SK-N-SH treated with all-trans-retinoic acid at 6 μM for 48 hours (cell line): ENCODE measurements around the gene CEACAM21.

Experiments used
- ARNTL ChIP-seq: fragments of 450-650 bp; formaldehyde crosslinking; IDR thresholded peaks from 2 replicates; pipeline ENCODE4 v1.5.0; 2020; ENCODE audit warnings: low read depth, mild to moderate bottlenecking, moderate library complexity, borderline replicate concordance
- BACH2 ChIP-seq: fragments of 250-450 bp; sonication (Bioruptor Pico); IDR thresholded peaks from 2 replicates; pipeline ENCODE4 v1.9.0; 2021; ENCODE audit warnings: mild to moderate bottlenecking, borderline replicate concordance
- TCF4 ChIP-seq: fragments of 250-450 bp; sonication (Bioruptor Pico); IDR thresholded peaks from 2 replicates; pipeline ENCODE4 v1.8.0; 2021; ENCODE audit warnings: mild to moderate bottlenecking, moderate library complexity, borderline replicate concordance
- ZC3H10 ChIP-seq: fragments of 250-450 bp; sonication (Bioruptor Pico); IDR thresholded peaks from 2 replicates; pipeline ENCODE4 v1.5.1; 2021; ENCODE audit warnings: mild to moderate bottlenecking, moderate library complexity
- ZFP3 ChIP-seq: fragments of 250-450 bp; sonication (Bioruptor Pico); IDR thresholded peaks from 2 replicates; pipeline ENCODE4 v1.5.0; 2020; ENCODE audit warnings: mild to moderate bottlenecking, moderate library complexity
- ZFP30 ChIP-seq: fragments of 450-650 bp; formaldehyde crosslinking; IDR thresholded peaks from 2 replicates; pipeline ENCODE4 v1.5.0; 2022; ENCODE audit warnings: mild to moderate bottlenecking, moderate library complexity
- TF ChIP-seq, protein P1 (sequence below): fragments of 250-450 bp; sonication (Bioruptor Pico); IDR thresholded peaks from 2 replicates; pipeline ENCODE4 v1.5.1; 2021; ENCODE audit warnings: mild to moderate bottlenecking, moderate library complexity

GRCh38 chr19:41570639-41571112 is 5.3 kb upstream of the CEACAM21 start:
- TF ChIP-seq ARNTL (CRISPR knock-in tag) (no peak), ZC3H10 (CRISPR knock-in tag) (no peak), ZFP3 (CRISPR knock-in tag) (no peak), ZFP30 (no peak), TCF4 (no peak), BACH2 (CRISPR knock-in tag) (no peak)
- TF ChIP-seq, protein P1, sequence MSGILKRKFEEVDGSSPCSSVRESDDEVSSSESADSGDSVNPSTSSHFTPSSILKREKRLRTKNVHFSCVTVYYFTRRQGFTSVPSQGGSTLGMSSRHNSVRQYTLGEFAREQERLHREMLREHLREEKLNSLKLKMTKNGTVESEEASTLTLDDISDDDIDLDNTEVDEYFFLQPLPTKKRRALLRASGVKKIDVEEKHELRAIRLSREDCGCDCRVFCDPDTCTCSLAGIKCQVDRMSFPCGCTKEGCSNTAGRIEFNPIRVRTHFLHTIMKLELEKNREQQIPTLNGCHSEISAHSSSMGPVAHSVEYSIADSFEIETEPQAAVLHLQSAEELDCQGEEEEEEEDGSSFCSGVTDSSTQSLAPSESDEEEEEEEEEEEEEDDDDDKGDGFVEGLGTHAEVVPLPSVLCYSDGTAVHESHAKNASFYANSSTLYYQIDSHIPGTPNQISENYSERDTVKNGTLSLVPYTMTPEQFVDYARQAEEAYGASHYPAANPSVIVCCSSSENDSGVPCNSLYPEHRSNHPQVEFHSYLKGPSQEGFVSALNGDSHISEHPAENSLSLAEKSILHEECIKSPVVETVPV (CRISPR knock-in tag), result no peak
